ENCODE results near the gene MTHFD1L.

Gene MTHFD1L

GRCh38 chr6:151007922-151008321, 142.4 kb downstream of the MTHFD1L start:
- Histone ChIP-seq H3K9me3 (ENCODE audit: insufficient read depth, low read length) (no peaks in the 10 kb centered on the region), H3K27ac (ENCODE audit: low read depth, low read length) (no peak overlapping the region), H3K79me2 (ENCODE audit: insufficient read depth, low read length) (no peaks in the 10 kb centered on the region), H3K9ac (ENCODE audit: low read length) (no peak overlapping the region), H3K4me2 (ENCODE audit: low read depth, low read length, poor library complexity, severe bottlenecking) (no peak overlapping the region), H3K4me3 (ENCODE audit: insufficient read depth, low read length, poor library complexity, severe bottlenecking) (no peak overlapping the region), H3K9me2 (replicated peaks; ENCODE audit: insufficient read depth, low read length) (no peaks in the 10 kb centered on the region), H3F3A (ENCODE audit: insufficient read depth) (no peaks in the 10 kb centered on the region), H2AFZ (ENCODE audit: low read depth, low read length, severe bottlenecking) (no peak overlapping the region), H4K20me1 (ENCODE audit: low read depth, low read length) (no peaks in the 10 kb centered on the region; the same call in 1 of the 2 replicates), H3K27me3 (ENCODE audit: low read length) (no peaks in the 10 kb centered on the region), H3K36me3 (ENCODE audit: low read length) (peaks cover 16% of the 10 kb centered on the region; the same call in 1 of the 2 replicates)
- TF ChIP-seq EZH2phosphoT487 (conservative IDR thresholded peaks at IDR 0.05; ENCODE audit: low read length): no peak
- TF ChIP-seq, protein P1, sequence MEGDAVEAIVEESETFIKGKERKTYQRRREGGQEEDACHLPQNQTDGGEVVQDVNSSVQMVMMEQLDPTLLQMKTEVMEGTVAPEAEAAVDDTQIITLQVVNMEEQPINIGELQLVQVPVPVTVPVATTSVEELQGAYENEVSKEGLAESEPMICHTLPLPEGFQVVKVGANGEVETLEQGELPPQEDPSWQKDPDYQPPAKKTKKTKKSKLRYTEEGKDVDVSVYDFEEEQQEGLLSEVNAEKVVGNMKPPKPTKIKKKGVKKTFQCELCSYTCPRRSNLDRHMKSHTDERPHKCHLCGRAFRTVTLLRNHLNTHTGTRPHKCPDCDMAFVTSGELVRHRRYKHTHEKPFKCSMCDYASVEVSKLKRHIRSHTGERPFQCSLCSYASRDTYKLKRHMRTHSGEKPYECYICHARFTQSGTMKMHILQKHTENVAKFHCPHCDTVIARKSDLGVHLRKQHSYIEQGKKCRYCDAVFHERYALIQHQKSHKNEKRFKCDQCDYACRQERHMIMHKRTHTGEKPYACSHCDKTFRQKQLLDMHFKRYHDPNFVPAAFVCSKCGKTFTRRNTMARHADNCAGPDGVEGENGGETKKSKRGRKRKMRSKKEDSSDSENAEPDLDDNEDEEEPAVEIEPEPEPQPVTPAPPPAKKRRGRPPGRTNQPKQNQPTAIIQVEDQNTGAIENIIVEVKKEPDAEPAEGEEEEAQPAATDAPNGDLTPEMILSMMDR (IDR thresholded peaks at IDR 0.05; ENCODE audit: insufficient read depth, low read length, poor library complexity, severe bottlenecking): no peak

DNA sequence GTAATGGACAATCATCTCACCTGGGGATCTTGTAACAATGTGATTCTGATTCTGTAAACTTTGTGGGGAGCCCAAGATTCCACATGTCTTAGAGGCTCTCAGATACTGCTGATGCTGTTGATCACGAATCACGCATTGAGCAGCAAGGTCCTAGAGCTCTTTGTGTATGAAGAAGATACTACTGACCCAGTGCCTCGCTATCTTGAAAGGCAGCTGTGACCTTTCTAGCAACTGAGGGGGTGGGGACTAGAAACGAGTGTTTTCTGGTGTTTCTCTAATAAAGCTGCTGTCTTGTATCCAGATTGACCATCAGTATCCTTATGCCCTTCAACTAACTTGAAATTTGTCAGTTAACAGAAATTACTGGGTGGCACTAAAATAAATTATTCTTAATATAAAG, 142.9 kb downstream of the MTHFD1L start:
- TF ChIP-seq, protein P1 (IDR thresholded peaks at IDR 0.05; ENCODE audit: insufficient read depth, low read length, poor library complexity, severe bottlenecking): no peak
- no peak for TF ChIP-seq EZH2phosphoT487 (conservative IDR thresholded peaks at IDR 0.05; ENCODE audit: low read length)
- Histone ChIP-seq H3K79me2 (ENCODE audit: insufficient read depth, low read length) (no peaks in the 10 kb centered on the region), H3K9me3 (ENCODE audit: insufficient read depth, low read length) (no peaks in the 10 kb centered on the region), H3K27me3 (ENCODE audit: low read length) (no peaks in the 10 kb centered on the region), H3K9ac (ENCODE audit: low read length) (no peak overlapping the region), H3K27ac (ENCODE audit: low read depth, low read length) (no peak overlapping the region), H3F3A (ENCODE audit: insufficient read depth) (no peaks in the 10 kb centered on the region), H3K4me2 (ENCODE audit: low read depth, low read length, poor library complexity, severe bottlenecking) (no peak overlapping the region), H3K4me3 (ENCODE audit: insufficient read depth, low read length, poor library complexity, severe bottlenecking) (no peak overlapping the region), H2AFZ (ENCODE audit: low read depth, low read length, severe bottlenecking) (no peak overlapping the region), H4K20me1 (ENCODE audit: low read depth, low read length) (no peaks in the 10 kb centered on the region; the same call in 1 of the 2 replicates), H3K36me3 (ENCODE audit: low read length) (peaks cover 16% of the 10 kb centered on the region; the same call in 1 of the 2 replicates), H3K9me2 (replicated peaks; ENCODE audit: insufficient read depth, low read length) (no peaks in the 10 kb centered on the region)

DNA sequence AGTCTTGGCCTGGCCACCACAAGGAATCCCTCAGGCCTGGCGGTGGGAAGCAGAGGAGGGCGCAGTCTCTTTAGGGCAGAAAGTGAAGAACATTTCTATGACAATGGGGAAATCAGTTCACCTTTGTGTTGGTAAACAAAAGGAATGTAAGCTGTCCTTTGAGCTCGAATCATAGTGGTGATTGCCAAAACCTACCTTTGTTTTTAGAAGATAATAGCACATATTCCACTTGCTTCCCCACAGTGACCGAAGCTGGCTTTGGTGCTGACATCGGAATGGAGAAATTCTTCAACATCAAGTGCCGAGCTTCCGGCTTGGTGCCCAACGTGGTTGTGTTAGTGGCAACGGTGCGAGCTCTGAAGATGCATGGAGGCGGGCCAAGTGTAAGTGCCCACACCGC, 144.1 kb downstream of the MTHFD1L start:
- Histone ChIP-seq H3F3A (ENCODE audit: insufficient read depth) (no peaks in the 10 kb centered on the region), H3K9ac (ENCODE audit: low read length) (no peak overlapping the region), H3K9me3 (ENCODE audit: insufficient read depth, low read length) (no peaks in the 10 kb centered on the region), H2AFZ (ENCODE audit: low read depth, low read length, severe bottlenecking) (no peak overlapping the region), H3K27ac (ENCODE audit: low read depth, low read length) (no peak overlapping the region), H4K20me1 (ENCODE audit: low read depth, low read length) (no peaks in the 10 kb centered on the region; the same call in 1 of the 2 replicates), H3K27me3 (ENCODE audit: low read length) (no peaks in the 10 kb centered on the region), H3K4me2 (ENCODE audit: low read depth, low read length, poor library complexity, severe bottlenecking) (no peak overlapping the region), H3K9me2 (replicated peaks; ENCODE audit: insufficient read depth, low read length) (no peaks in the 10 kb centered on the region), H3K36me3 (ENCODE audit: low read length) (peaks cover 16% of the 10 kb centered on the region; the same call in 1 of the 2 replicates), H3K4me3 (ENCODE audit: insufficient read depth, low read length, poor library complexity, severe bottlenecking) (no peak overlapping the region), H3K79me2 (ENCODE audit: insufficient read depth, low read length) (no peaks in the 10 kb centered on the region)
- TF ChIP-seq, protein P1 (IDR thresholded peaks at IDR 0.05; ENCODE audit: insufficient read depth, low read length, poor library complexity, severe bottlenecking): no peak
- no peak for TF ChIP-seq EZH2phosphoT487 (conservative IDR thresholded peaks at IDR 0.05; ENCODE audit: low read length)

All from SU-DHL-6 (cell line).